Hepatocyte (in vitro differentiated cells): ENCODE data around the gene PCNX3.

Experiments used
- CTCF ChIP-seq: fragments of 200-600 bp; sonication (generic); IDR thresholded peaks from 2 replicates; pipeline ENCODE4 v1.5.1; 2016; ENCODE audit warnings: antibody characterized with exemption, mild to moderate bottlenecking; ENCODE audit not compliant: poor library complexity
- EZH2 ChIP-seq: fragments of 200-600 bp; sonication (generic); IDR thresholded peaks from 2 replicates; pipeline ENCODE4 v1.6.1; 2016; ENCODE audit warnings: antibody characterized with exemption, mild to moderate bottlenecking, borderline replicate concordance
- EZH2phosphoT487 ChIP-seq: fragments of 200-600 bp; sonication (generic); IDR thresholded peaks from one replicate; pipeline ENCODE4 v1.6.1; 2018; ENCODE audit warnings: antibody characterized with exemption, mild to moderate bottlenecking, low read depth, moderate library complexity; ENCODE audit not compliant: unreplicated experiment, severe bottlenecking

- TF ChIP-seq CTCF (no peak), EZH2phosphoT487 (no peak), EZH2 (no peak)
These were observed 46.1 kb downstream of the PCNX3 start for GRCh38 chr11:65661599-65662246.
